GM10266 (cell line): Measurements from ENCODE around the gene EIF2AK3.

Source experiments
- DNase-seq: peaks from one replicate; pipeline ENCODE4 v3.0.0; 2012; ENCODE audit errors: extremely low spot score
- TF ChIP-seq, protein P1 (sequence below): IDR thresholded peaks from 2 replicates; pipeline ENCODE4 v1.5.1; 2012; ENCODE audit warnings: mild to moderate bottlenecking, low read depth; ENCODE audit not compliant: control insufficient read depth, insufficient read depth; ENCODE audit errors: missing control alignments

Gene EIF2AK3

GRCh38 chr2:88666576-88666975 lies 39.3 kb upstream of the EIF2AK3 start:
- TF ChIP-seq, protein P1, sequence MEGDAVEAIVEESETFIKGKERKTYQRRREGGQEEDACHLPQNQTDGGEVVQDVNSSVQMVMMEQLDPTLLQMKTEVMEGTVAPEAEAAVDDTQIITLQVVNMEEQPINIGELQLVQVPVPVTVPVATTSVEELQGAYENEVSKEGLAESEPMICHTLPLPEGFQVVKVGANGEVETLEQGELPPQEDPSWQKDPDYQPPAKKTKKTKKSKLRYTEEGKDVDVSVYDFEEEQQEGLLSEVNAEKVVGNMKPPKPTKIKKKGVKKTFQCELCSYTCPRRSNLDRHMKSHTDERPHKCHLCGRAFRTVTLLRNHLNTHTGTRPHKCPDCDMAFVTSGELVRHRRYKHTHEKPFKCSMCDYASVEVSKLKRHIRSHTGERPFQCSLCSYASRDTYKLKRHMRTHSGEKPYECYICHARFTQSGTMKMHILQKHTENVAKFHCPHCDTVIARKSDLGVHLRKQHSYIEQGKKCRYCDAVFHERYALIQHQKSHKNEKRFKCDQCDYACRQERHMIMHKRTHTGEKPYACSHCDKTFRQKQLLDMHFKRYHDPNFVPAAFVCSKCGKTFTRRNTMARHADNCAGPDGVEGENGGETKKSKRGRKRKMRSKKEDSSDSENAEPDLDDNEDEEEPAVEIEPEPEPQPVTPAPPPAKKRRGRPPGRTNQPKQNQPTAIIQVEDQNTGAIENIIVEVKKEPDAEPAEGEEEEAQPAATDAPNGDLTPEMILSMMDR: no peak
- DNase-seq: no peak

GRCh38 chr2:88660622-88661021 lies 33.4 kb upstream of the EIF2AK3 start:
- no peak for DNase-seq
- TF ChIP-seq, protein P1: no peak

GRCh38 chr2:88659538-88659915 lies 32.3 kb upstream of the EIF2AK3 start:
- no peak for DNase-seq

DNA sequence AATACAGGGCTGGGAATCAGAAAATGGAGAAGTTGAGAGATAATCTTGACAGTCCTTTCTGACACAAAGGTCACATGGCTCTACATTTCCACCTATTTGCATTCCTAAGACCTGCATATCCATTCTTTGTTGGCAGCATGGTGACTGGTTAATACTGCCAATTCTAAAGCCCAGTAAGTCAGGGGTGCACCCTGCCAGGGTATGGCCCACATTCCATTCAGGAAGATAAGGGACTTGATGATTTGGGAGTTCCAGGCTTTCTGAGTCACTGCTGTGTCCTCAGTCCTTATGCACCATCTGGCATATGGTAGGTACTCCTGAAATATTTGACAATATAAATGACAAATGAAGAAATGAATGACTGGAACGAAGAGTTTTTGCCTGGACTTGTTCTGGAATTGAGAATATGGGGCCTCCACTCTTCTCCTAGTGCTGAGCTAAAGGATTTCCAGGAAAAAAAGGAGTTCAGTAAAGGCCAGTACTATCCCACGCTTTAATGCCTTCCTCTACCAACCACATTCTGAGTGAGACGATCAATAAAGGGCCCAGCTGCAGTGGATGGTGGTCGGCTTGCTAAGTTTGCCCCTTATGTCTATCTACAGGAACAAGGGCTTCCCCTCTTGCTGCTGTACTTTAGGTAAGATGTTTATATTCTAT lies 31.7 kb upstream of the EIF2AK3 start:
- TF ChIP-seq, protein P1: no peak
- DNase-seq: no peak

More at GRCh38 chr2:88659538-88659915, 32.3 kb upstream of the EIF2AK3 start:
- TF ChIP-seq, protein P1: no peak

DNA sequence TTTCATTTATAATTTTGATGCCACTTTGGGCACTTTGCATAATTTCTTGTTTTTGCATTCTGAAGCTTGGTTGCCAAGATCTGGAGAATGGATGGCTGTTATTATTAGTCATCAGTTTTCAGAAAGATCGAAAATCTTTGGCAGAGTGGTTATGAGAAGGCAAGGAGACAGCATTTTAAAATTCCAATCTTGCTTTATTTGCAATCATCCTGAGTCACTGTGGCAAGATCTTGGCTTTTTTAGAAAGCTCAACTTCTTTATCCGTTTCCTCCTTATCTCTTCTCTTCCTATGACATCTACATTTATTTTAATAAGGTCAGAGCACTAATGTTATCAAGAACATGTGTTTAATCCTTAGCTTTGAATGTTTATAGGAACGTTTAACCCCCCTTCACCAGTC lies 31.1 kb upstream of the EIF2AK3 start:
- TF ChIP-seq, protein P1: no peak
- DNase-seq: no peak

DNA sequence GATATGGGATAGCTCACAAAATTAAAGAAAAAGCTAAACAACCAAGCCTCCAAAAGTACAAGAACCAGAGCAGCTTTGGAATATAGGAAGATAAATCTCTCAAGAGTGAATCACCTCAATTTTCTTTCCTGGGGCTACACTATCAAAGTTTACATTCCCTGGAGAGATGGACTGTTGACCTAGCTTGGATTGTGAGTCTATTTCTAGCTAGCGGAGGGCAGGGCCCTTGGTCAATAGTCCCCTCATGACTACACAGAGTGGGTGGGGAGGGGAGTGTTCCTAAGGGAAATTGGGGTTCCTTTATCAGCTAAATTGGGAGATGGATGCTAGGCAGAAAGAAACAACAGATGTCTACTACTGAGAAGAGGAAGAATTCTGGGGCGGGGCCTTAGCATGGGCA lies 29.9 kb upstream of the EIF2AK3 start:
- DNase-seq: no peak
- TF ChIP-seq, protein P1: no peak

DNA sequence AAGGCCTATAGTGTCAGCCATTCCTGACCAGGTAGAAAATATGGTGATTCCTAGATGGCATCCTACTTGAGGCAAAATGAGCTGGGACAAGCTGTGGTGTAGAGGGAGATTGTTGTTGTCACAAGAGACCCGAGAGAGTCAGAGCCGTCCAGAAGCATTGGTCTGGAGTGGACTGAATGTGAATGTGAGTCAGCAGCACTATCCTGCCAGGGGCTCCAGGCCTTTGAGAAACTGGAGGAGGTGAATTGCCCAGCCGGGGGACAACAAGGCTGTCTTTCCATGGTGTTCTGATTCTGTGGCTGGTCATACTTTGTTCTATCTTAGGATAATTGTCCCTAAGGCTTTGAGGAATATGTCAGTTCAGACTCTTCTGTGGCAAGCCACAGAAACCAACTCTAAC lies 29.4 kb upstream of the EIF2AK3 start:
- no peak for DNase-seq
- TF ChIP-seq, protein P1: no peak
